ENCODE data around the gene TNFRSF14. TPM values are rescaled to one million over a fixed set of nuclear protein-coding genes. Genes with fewer than 3 reads are reported as not detected.

Gene TNFRSF14
- total and polyA plus RNA-seq, 9 of the 15 experiments (the other 6 are each of a cell fraction or from before 2014, with no cell fraction given), result 0.11 to 2.3 (median 0.68) TPM; not detected in 2

DNA sequence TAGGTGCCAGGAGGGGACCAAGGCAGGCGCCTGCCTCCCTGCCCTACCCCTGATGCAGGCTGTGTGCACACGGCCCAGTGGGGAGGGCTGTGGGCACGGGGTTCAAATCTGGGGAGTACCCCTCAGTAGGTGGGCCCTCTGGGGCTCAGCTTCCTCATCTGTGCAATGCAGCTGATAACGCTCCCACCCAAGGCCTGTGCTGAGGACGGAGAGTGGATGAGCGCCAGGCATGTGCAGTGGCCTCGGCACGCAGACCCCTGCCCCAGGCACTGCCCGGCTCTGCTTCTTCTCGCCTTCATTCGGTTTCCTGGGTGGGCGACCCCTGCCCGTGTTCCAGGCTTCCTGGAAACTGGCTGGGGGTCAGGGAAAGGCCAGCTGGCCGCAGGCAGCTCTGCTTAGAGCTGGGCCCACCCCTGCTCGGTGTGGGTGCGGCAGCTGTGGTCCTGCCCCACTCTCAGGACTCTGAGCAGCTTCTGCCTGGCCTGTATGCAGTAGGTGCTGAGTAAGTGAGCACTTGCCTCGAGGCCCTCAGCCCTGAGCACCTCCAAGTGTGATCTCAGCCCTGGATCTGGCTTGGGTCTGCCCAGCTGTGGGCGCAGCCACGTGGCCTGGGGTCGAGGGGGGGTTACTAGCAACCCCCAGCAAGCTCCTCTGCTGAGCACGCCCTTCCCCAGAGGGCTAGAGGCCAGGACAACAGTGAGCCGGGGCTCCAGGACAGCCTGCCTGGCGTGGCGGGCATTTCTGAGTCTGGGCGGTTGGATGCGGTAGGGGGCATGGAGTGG is 11.9 kb upstream of the TNFRSF14 start (continued):
- TF ChIP-seq MAX (CRISPR knock-in tag; IDR thresholded peaks at IDR 0.05) (peak; percentile 85), TFAM (CRISPR knock-in tag; conservative IDR thresholded peaks at IDR 0.05) (no peak), ZFPM2 (CRISPR knock-in tag; IDR thresholded peaks at IDR 0.05) (no peak), THRB (CRISPR knock-in tag; conservative IDR thresholded peaks at IDR 0.05) (no peak), ZNF253 (CRISPR knock-in tag; conservative IDR thresholded peaks at IDR 0.05) (no peak), ZNF282 (CRISPR knock-in tag; IDR thresholded peaks at IDR 0.05) (no peak), SMAD1 (IDR thresholded peaks at IDR 0.05; ENCODE audit: low read depth, low read length, partially characterized antibody) (no peak), EGR1 (conservative IDR thresholded peaks at IDR 0.05) (no peak), GATAD2A (IDR thresholded peaks at IDR 0.05) (no peak), FOS (IDR thresholded peaks at IDR 0.05; ENCODE audit: extremely low read depth, insufficient read length) (no peak), ZNF263 (CRISPR knock-in tag; IDR thresholded peaks at IDR 0.05; ENCODE audit: borderline replicate concordance) (peak; percentile 64), CREB3L1 (IDR thresholded peaks at IDR 0.05; ENCODE audit: borderline replicate concordance, low read depth) (no peak), GTF2B (IDR thresholded peaks at IDR 0.05; ENCODE audit: extremely low read depth, insufficient read length) (no peak), PHB2 (IDR thresholded peaks at IDR 0.05; ENCODE audit: low read depth) (no peak), ZC3H11A (IDR thresholded peaks at IDR 0.05; ENCODE audit: low read depth, low read length) (no peak), POLR2H (tag; IDR thresholded peaks at IDR 0.05; ENCODE audit: low read depth) (no peak)
- TF ChIP-seq, protein P1, sequence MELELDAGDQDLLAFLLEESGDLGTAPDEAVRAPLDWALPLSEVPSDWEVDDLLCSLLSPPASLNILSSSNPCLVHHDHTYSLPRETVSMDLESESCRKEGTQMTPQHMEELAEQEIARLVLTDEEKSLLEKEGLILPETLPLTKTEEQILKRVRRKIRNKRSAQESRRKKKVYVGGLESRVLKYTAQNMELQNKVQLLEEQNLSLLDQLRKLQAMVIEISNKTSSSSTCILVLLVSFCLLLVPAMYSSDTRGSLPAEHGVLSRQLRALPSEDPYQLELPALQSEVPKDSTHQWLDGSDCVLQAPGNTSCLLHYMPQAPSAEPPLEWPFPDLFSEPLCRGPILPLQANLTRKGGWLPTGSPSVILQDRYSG (tag; conservative IDR thresholded peaks at IDR 0.05; ENCODE audit: low read depth), result no peak
- TF ChIP-seq, protein P2, sequence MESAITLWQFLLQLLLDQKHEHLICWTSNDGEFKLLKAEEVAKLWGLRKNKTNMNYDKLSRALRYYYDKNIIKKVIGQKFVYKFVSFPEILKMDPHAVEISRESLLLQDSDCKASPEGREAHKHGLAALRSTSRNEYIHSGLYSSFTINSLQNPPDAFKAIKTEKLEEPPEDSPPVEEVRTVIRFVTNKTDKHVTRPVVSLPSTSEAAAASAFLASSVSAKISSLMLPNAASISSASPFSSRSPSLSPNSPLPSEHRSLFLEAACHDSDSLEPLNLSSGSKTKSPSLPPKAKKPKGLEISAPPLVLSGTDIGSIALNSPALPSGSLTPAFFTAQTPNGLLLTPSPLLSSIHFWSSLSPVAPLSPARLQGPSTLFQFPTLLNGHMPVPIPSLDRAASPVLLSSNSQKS (CRISPR knock-in tag; IDR thresholded peaks at IDR 0.05), result no peak
- TF ChIP-seq, protein P3, sequence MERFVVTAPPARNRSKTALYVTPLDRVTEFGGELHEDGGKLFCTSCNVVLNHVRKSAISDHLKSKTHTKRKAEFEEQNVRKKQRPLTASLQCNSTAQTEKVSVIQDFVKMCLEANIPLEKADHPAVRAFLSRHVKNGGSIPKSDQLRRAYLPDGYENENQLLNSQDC (CRISPR knock-in tag; IDR thresholded peaks at IDR 0.05), result no peak
- TF ChIP-seq, protein P4, sequence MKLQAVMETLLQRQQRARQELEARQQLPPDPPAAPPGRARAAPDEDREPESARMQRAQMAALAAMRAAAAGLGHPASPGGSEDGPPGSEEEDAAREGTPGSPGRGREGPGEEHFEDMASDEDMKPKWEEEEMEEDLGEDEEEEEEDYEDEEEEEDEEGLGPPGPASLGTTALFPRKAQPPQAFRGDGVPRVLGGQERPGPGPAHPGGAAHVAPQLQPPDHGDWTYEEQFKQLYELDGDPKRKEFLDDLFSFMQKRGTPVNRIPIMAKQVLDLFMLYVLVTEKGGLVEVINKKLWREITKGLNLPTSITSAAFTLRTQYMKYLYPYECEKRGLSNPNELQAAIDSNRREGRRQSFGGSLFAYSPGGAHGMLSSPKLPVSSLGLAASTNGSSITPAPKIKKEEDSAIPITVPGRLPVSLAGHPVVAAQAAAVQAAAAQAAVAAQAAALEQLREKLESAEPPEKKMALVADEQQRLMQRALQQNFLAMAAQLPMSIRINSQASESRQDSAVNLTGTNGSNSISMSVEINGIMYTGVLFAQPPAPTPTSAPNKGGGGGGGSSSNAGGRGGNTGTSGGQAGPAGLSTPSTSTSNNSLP (IDR thresholded peaks at IDR 0.05; ENCODE audit: borderline replicate concordance, low read depth, low read length), result no peak
